Tibial nerve (tissue), 3 donors: Measurements from ENCODE around the gene SNCAIP.

Experiments used
- POLR2A ChIP-seq, 2 donors: fragments of 450-650 bp; IDR thresholded peaks; one replicate each; pipeline ENCODE4 v1.6.1; 2017; ENCODE audit warnings: antibody characterized with exemption in 2 of 2, mild to moderate bottlenecking in 2 of 2, moderate library complexity in 2 of 2
- TF ChIP-seq, protein P1 (sequence below), 5 experiments: fragments of 200-600 bp in 3 of 5; fragments of 450-650 bp in 2 of 5; sonication (generic) in 3 of 5; IDR thresholded peaks; one replicate each; pipeline ENCODE4 v1.5.1; 2016 to 2019; ENCODE audit warnings: antibody characterized with exemption in 5 of 5, mild to moderate bottlenecking in 3 of 5, moderate library complexity in 2 of 5

DNA sequence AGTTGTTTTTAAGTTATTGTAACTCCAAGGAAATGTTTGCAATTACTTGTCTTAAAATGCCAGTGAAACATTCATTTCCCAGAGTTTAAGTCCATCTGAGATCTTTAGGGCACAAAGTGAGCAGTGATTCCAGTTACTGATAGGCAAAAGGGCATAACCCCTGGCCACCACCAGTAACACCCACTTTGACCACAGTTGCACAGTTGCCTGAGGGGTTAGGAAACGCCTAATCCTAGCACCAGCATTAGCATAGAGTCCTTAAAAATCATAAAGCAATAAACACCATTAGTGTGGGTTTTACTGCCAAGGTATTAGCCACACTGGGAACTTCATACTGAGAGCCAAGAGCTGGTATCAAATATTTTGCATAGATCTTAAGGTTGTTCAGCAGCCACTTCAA is 143.9 kb downstream of the SNCAIP start:
- TF ChIP-seq POLR2A (IDR thresholded peaks at IDR 0.05) = no peak
- TF ChIP-seq, protein P1, sequence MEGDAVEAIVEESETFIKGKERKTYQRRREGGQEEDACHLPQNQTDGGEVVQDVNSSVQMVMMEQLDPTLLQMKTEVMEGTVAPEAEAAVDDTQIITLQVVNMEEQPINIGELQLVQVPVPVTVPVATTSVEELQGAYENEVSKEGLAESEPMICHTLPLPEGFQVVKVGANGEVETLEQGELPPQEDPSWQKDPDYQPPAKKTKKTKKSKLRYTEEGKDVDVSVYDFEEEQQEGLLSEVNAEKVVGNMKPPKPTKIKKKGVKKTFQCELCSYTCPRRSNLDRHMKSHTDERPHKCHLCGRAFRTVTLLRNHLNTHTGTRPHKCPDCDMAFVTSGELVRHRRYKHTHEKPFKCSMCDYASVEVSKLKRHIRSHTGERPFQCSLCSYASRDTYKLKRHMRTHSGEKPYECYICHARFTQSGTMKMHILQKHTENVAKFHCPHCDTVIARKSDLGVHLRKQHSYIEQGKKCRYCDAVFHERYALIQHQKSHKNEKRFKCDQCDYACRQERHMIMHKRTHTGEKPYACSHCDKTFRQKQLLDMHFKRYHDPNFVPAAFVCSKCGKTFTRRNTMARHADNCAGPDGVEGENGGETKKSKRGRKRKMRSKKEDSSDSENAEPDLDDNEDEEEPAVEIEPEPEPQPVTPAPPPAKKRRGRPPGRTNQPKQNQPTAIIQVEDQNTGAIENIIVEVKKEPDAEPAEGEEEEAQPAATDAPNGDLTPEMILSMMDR (IDR thresholded peaks at IDR 0.05) = no peak
